Measurements from ENCODE around the gene BDH1.

BDH1 gene

DNA sequence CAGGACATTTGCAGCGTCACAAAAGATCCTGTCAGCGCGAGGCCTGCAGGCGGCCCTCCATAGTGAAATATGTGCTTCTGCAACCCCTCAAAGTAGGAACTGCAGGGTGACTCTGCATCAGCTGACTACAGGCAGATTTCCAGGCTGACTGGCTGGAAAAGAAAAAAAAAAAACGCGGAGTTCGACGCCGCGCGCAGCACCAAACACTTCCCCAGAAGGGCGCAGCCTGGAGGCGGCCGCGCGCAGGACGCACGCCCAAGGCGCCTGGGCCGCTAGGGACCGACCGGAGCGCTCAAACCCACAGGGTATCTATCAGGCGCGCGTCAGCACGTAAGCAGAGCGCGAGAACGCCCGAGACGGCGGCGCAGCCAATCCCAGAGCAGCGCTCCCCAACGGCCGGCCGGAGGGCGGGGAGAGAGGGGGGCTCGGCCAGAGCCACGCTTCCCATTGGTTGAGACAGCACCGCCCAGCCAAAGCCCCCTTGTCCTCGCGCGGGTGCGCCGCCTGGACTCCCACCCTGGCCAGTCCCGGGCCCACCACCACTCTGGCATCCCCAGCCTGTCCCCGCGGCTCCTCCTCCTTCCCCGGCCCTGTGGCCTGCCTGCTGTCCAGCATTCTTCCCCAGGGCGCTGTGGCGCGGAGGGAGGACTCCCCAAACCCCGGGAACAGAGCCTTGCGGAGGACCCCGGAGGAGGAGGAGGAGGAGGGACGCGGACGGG is 1.0 kb downstream of the BDH1 start:
- DNase-seq (ENCODE audit: low read depth): peak; percentile 97
- TF ChIP-seq, protein P1, sequence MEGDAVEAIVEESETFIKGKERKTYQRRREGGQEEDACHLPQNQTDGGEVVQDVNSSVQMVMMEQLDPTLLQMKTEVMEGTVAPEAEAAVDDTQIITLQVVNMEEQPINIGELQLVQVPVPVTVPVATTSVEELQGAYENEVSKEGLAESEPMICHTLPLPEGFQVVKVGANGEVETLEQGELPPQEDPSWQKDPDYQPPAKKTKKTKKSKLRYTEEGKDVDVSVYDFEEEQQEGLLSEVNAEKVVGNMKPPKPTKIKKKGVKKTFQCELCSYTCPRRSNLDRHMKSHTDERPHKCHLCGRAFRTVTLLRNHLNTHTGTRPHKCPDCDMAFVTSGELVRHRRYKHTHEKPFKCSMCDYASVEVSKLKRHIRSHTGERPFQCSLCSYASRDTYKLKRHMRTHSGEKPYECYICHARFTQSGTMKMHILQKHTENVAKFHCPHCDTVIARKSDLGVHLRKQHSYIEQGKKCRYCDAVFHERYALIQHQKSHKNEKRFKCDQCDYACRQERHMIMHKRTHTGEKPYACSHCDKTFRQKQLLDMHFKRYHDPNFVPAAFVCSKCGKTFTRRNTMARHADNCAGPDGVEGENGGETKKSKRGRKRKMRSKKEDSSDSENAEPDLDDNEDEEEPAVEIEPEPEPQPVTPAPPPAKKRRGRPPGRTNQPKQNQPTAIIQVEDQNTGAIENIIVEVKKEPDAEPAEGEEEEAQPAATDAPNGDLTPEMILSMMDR (IDR thresholded peaks at IDR 0.05; ENCODE audit: low read length, missing control alignments): peak; percentile 50
- peak overlapping the region; percentile 84 for H3K4me3 ChIP-seq (replicated peaks; ENCODE audit: low read depth, low read length)

DNA sequence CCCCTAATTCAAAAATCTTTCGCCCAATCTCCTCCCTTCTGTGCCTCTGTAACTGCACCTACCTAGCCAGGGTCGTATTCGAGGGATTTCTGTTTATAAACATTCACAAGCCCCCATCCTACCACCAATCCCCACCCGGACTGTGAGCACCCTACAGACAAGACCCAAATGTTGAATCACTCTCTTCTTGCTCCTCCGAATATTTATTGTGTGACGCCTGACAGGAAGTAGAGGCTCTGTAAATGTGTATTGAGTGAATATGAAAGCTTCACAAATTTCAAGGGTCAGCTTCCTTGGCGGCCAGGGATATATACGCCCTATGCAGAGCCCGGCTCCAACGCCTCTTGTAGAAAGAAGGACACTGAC is 1.6 kb downstream of the BDH1 start:
- TF ChIP-seq, protein P1 (IDR thresholded peaks at IDR 0.05; ENCODE audit: low read length, missing control alignments): no peak
- H3K4me3 ChIP-seq (replicated peaks; ENCODE audit: low read depth, low read length): peak overlapping the region; percentile 84
- no peak for DNase-seq (ENCODE audit: low read depth)

DNA sequence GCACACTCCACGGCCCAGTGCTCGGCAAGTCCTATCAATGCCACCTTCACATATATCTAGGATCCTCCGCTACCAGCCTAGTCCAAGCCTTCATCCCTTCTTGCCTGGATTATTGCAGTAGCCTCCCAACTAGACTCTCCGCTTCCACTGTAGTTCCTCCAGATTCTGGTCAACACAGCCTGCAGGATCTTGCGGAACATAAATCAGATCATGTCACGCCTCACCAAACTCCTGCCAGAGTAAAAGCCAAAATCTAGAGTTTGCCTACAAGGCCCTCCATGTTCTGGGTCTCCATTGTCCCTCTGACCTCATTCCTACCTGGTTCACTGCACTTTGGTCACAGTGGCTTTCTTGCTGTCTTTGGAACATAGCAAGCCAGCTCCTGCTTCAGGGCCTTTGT is 3.6 kb downstream of the BDH1 start:
- H3K4me3 ChIP-seq (replicated peaks; ENCODE audit: low read depth, low read length): no peak overlapping the region
- TF ChIP-seq, protein P1 (IDR thresholded peaks at IDR 0.05; ENCODE audit: low read length, missing control alignments): no peak
- DNase-seq (ENCODE audit: low read depth): no peak

DNA sequence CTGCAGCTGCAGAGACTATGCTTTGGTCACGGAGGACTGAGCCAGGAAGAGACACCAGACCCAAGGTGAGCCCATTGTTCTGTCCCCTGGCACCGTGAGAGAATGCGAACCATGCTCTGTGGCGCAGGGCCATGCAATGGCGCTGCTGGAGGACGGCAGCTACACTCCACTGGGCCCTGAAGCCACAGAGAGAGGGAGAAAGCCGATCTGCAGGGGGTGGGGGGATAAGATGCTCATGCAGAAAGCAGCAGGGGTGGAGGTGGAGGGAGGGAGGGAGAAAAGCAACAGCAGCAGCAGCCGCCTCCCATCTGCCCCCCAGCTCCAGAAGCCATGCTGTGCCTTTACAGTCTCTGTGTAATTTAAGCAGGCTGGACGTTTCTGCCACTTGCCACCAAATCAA is 5.3 kb downstream of the BDH1 start:
- TF ChIP-seq, protein P1 (IDR thresholded peaks at IDR 0.05; ENCODE audit: low read length, missing control alignments): no peak
- no peak for DNase-seq (ENCODE audit: low read depth)
- no peak overlapping the region for H3K4me3 ChIP-seq (replicated peaks; ENCODE audit: low read depth, low read length)

DNA sequence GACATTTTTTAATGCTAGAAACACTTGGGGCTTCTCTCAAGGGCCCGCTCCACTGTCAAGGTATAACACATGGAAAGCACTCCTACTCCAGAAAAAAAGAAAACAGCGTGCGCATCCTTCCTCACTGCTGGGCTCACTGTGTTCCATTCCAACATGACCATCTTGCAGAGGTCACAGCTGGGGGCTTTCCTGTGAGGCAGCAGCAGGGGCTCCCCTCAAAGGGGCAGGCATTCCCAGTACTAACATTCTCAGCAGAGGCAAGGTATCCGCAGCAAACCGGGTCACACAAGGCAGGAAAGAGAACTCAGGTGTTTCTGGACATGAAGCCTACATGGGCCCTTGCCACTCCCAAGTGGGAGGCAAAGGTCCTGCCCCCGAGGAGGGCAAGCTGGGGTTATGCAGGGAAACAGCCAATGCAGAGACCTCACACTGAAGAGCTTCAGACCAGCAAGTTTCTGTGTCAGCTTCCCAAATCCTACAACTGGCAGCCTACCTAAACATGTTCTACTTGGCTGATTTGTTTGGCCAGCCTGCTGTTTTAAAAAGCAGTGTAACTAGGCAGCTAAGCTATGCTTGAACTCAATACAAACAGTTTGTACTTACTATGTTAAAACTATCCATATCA is 6.4 kb downstream of the BDH1 start:
- no peak for DNase-seq (ENCODE audit: low read depth)

DNA sequence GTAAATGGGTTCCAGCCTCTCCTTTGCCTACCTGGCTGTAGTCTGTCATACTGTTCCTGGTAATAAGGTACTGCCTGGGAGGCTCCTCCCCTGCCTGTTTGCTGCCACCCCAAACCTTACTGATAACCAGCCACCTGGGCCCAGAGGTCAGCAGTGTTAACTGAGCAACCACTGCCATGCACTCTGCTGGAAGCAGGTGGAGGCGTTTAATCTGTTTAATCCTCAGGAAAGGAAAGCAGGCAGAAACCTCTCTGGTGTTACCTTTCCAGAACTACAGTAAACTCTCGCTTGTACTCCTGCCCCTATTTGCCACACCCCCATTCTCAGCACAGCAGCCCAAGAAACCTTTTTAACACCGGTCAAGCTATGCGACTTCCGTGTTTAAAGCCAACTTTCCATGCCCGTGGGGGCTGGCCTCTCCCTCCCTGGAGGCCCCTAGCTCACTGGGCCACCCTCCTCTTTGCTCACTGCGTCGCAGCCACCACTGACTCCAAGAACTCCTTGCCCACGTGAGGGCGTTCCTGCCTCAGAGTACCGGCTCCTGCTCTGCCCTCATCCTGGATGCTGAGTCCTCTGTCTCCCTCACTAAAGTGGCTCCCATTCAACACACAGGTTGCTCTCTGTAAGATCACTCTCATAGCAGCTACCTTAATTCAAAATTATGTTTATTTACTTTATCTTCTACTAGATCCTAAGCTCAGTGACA is 8.3 kb downstream of the BDH1 start:
- TF ChIP-seq, protein P1 (IDR thresholded peaks at IDR 0.05; ENCODE audit: low read length, missing control alignments): no peak

More for the DNA sequence above, 6.4 kb downstream of the BDH1 start:
- no peak overlapping the region for H3K4me3 ChIP-seq (replicated peaks; ENCODE audit: low read depth, low read length)
- TF ChIP-seq, protein P1 (IDR thresholded peaks at IDR 0.05; ENCODE audit: low read length, missing control alignments): no peak

More for the DNA sequence above, 8.3 kb downstream of the BDH1 start:
- no peak overlapping the region for H3K4me3 ChIP-seq (replicated peaks; ENCODE audit: low read depth, low read length)
- no peak for DNase-seq (ENCODE audit: low read depth)
